Psoas muscle (tissue), 8 donors: ENCODE measurements around the gene DRC1. TPM values are rescaled to one million over a fixed set of nuclear protein-coding genes. Genes with fewer than 3 reads are reported as not detected.
"Not testable (repeated sequence)": the region's sequence is repeated elsewhere in the genome, so short reads cannot be mapped to it uniquely, and the experiment has no call there.

Source experiments
- ATAC-seq, 4 donors: fragments of 200-7000 bp; cut with Tn5 transposase; one replicate each; pipeline ENCODE4 v1.9.1; 2020; ENCODE audit warnings: moderate library complexity in 3 of 4, mild to moderate bottlenecking in 2 of 4
- DNase-seq, 2 donors: peaks; one replicate each; pipeline ENCODE4 v3.0.0-alpha.2; 2020
- H3K27ac ChIP-seq: fragments of 200-600 bp; one replicate; pipeline ENCODE4 v1.8.0; 2022
- H3K27me3 ChIP-seq, 3 donors: fragments of 200-600 bp in 1 of 3; one replicate each; pipeline versions ENCODE4 v1.6.1 to v1.8.0; 2013 to 2022; ENCODE audit warnings: low read length in 2 of 3, mild to moderate bottlenecking in 2 of 3, moderate library complexity in 1 of 3; ENCODE audit not compliant: insufficient read depth in 3 of 3
- H3K36me3 ChIP-seq, 2 donors: fragments of 200-600 bp in 1 of 2; one replicate each; pipeline versions ENCODE4 v1.6.1 to v1.8.0; 2013 to 2022; ENCODE audit warnings: low read depth in 1 of 2, mild to moderate bottlenecking in 1 of 2, moderate library complexity in 1 of 2; ENCODE audit not compliant: insufficient read depth in 1 of 2
- H3K4me1 ChIP-seq: fragments of 200-600 bp; one replicate; pipeline ENCODE4 v1.8.0; 2022
- H3K4me3 ChIP-seq: fragments of 200-600 bp; one replicate; pipeline ENCODE4 v1.8.0; 2022; ENCODE audit warnings: mild to moderate bottlenecking
- H3K9me3 ChIP-seq: fragments of 200-600 bp; one replicate; pipeline ENCODE4 v1.8.0; 2022
- WGBS, 3 donors: extraction: QIAGEN DNeasy Blood & Tissue Kit; methylation state at CpG; one replicate each; pipeline versions ENCODE4 v1.1.6 to v1.1.7; 2013; 5-methylcytosine and 5-hydroxymethylcytosine counted together
- intact Hi-C, 2 donors: fragments of 100-400 bp; cut with DNase I; formaldehyde crosslinking; loops; one replicate each; pipeline versions ENCODE4 v1.11.0 to v1.14.2; 2022
- polyA plus RNA-seq, 3 donors: library from polyadenylated mRNA; stranded (reverse); fragments of 200-250 nt; gene quantifications; one replicate each; pipeline ENCODE4 v1.2.3, GENCODE V29; 2013
- total RNA-seq, 4 donors: library from RNA; stranded (reverse); fragmentation: NEBNext Ultra II Directional in 2 of 4; extraction: Animal tissue kit (Norgen Biotek cat#: 25700) in 2 of 4; gene quantifications; one replicate each; pipeline versions ENCODE4 v1.2.1 to v1.2.4, GENCODE V29; 2021 to 2023
- TF ChIP-seq, protein P1 (sequence below): fragments of 200-600 bp; IDR thresholded peaks from one replicate; pipeline ENCODE4 v1.8.0; 2022; ENCODE audit warnings: antibody characterized with exemption
- donor health status: healthy with polysubstance abuse.
- donor health status: DM: no; HTN: no; CAD: no; lungs with moderate emphysema.
- donor health status: Bipolar disorder and iron deficiency.
- donor health status: healthy.
- donor health status: DM: yes; HTN: yes; CAD: no.
- donor health status: DM: no; HTN: no; CAD: no.
- donor health status: DM: no; HTN: no; CAD: no.
- donor health status: DM: yes; HTN: yes; CAD: no.

Gene DRC1
- total and polyA plus RNA-seq, 7 donors = 0.04 to 0.15 (median 0.08) TPM; not detected in 3

- TF ChIP-seq, protein P1, sequence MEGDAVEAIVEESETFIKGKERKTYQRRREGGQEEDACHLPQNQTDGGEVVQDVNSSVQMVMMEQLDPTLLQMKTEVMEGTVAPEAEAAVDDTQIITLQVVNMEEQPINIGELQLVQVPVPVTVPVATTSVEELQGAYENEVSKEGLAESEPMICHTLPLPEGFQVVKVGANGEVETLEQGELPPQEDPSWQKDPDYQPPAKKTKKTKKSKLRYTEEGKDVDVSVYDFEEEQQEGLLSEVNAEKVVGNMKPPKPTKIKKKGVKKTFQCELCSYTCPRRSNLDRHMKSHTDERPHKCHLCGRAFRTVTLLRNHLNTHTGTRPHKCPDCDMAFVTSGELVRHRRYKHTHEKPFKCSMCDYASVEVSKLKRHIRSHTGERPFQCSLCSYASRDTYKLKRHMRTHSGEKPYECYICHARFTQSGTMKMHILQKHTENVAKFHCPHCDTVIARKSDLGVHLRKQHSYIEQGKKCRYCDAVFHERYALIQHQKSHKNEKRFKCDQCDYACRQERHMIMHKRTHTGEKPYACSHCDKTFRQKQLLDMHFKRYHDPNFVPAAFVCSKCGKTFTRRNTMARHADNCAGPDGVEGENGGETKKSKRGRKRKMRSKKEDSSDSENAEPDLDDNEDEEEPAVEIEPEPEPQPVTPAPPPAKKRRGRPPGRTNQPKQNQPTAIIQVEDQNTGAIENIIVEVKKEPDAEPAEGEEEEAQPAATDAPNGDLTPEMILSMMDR = no peak
- Histone ChIP-seq H3K9me3 (no peaks in the 10 kb centered on the region), H3K27me3 (no peaks in the 10 kb centered on the region), H3K27ac (no peak overlapping the region), H3K36me3 (peaks cover 3 to 44% of the 10 kb centered on the region in 2 donors), H3K4me3 (no peak overlapping the region), H3K4me1 (peaks cover 9% of the 10 kb centered on the region)
- 93 to 95% (median 93%) methylated on average over 4 of the region's 4 CpGs for WGBS, 3 donors
- DNase-seq (no peak), ATAC-seq (no peak)
- intact Hi-C loops = no loop called here
Observed at GRCh38 chr2:26364669-26365068, 37.1 kb upstream of the DRC1 start.

DNA sequence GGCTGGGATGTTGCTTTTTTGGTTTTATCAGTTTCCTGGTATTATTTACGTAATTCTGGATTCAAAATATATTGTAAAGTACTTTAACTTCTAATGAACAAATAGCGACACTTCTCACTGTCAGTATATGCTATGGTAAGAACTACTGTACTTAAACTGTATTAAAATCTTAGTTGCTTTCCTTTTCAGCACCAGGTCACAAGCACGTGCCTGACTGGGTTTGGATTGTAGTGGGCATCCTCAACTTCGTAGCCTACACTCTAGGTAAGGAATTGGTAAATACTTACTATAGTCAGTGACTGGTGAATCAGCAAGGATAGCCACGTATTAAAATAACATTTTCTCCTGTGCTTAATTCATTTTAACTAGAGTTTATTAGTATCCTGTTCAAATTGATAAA lies 34.8 kb upstream of the DRC1 start:
- WGBS, 3 donors = 92 to 93% (median 93%) methylated on average over 5 of the region's 5 CpGs
- Histone ChIP-seq H3K4me1 (no peaks in the 10 kb centered on the region), H3K9me3 (no peaks in the 10 kb centered on the region), H3K36me3 (peaks cover 3 to 48% of the 10 kb centered on the region in 2 donors), H3K4me3 (no peak overlapping the region), H3K27ac (no peak overlapping the region), H3K27me3 (no peaks in the 10 kb centered on the region)
- TF ChIP-seq, protein P1 = no peak
- ATAC-seq (no peak), DNase-seq (no peak)
- intact Hi-C loops = no loop called here

GRCh38 chr2:26369664-26370063 lies 32.1 kb upstream of the DRC1 start:
- peaks cover 3 to 75% of the 10 kb centered on the region in 2 donors for H3K36me3 ChIP-seq
- ATAC-seq, H3K27me3 ChIP-seq, intact Hi-C loops, H3K4me1 ChIP-seq, DNase-seq, H3K9me3 ChIP-seq, H3K4me3 ChIP-seq, H3K27ac ChIP-seq: not testable (repeated sequence)
- 36 to 63% (median 50%) methylated on average over 2 of the region's 2 CpGs for WGBS, 3 donors

GRCh38 chr2:26370909-26371308 lies 30.8 kb upstream of the DRC1 start:
- H3K9me3 ChIP-seq, H3K27ac ChIP-seq, ATAC-seq, H3K4me1 ChIP-seq, intact Hi-C loops, H3K4me3 ChIP-seq, DNase-seq, H3K27me3 ChIP-seq: not testable (repeated sequence)
- 90 to 91% methylated on average over 6 to 17 of the region's 31 CpGs; no CpG with 5 or more reads in 1 of the 3 donors for WGBS, 3 donors
- peaks cover 3 to 80% of the 10 kb centered on the region in 2 donors for H3K36me3 ChIP-seq

DNA sequence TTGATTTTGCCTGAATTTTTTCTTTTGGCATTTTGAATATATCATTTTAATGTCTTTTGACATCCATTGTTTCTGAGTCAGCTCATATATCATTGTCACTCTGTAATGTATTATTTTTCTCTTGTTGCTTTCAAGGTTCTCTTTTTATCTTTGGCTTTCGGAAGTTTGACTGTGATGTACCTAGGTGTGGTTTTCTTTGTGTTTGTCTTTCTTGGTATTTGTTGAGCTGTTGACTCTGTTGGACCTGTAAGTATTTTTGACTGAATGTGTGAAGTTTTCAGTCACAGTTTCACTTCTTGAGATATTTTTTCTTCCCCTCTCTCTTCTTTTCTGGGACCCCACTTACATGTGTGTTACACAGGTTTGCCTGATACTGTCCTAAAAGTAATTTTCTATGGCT lies 24.9 kb upstream of the DRC1 start:
- DNase-seq (no peak), ATAC-seq (no peak)
- intact Hi-C loops = loop anchor here in 1 of 2 donors (2.0 kb wide), 1 partner anchor 68 kb away; no protein-coding TSS in a partner anchor
- Histone ChIP-seq H3K9me3 (no peaks in the 10 kb centered on the region), H3K36me3 (peaks cover 0 to 85% of the 10 kb centered on the region in 2 donors), H3K4me3 (no peak overlapping the region), H3K27ac (no peak overlapping the region), H3K4me1 (no peaks in the 10 kb centered on the region), H3K27me3 (no peaks in the 10 kb centered on the region)
- whole genome bisulfite sequencing, 3 donors = 96 to 100% (median 97%) methylated on average over 1 of the region's 1 CpG
- TF ChIP-seq, protein P1 = no peak

DNA sequence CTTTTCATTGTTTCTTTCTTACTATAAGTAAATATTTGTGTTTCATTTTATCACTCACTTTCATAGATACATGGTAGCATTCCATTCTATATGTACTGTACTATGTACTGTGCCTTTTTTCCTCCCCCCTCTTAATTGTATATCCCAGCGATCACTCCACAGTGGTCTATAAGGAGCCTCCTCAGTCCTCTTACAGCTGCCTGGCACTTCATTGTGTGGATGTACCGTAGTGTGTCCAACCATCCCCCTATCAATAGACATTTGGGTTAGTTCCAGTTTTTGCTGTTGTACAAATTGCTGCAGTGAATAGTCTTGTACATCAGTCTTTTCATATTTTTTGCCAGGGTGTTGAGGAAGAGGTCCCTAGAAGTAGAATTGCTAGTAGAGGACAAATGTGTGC lies 21.4 kb upstream of the DRC1 start:
- Histone ChIP-seq H3K4me3 (no peak overlapping the region), H3K27me3 (no peaks in the 10 kb centered on the region), H3K9me3 (no peaks in the 10 kb centered on the region), H3K4me1 (no peaks in the 10 kb centered on the region), H3K36me3 (peaks cover 0 to 78% of the 10 kb centered on the region in 2 donors), H3K27ac (no peak overlapping the region)
- DNase-seq = no peak
- 81 to 88% (median 83%) methylated on average over 2 of the region's 2 CpGs for WGBS, 3 donors
- intact Hi-C loops = no loop called here
- no peak for ATAC-seq
- TF ChIP-seq, protein P1 = no peak
